HepG2 (cell line): ENCODE data around the gene HOXA7. TPM values are rescaled to one million over a fixed set of nuclear protein-coding genes. Genes with fewer than 3 reads are reported as not detected.

Source experiments
- CEBPG ChIP-seq: IDR thresholded peaks from 2 replicates; pipeline ENCODE4 v1.6.1; 2016
- ELF3 ChIP-seq: IDR thresholded peaks from 2 replicates; pipeline ENCODE4 v1.6.1; 2016; ENCODE audit warnings: missing genetic modification reagents, missing compliant biosample characterization
- GABPB1 ChIP-seq: IDR thresholded peaks from 2 replicates; pipeline ENCODE4 v1.6.1; 2016; ENCODE audit warnings: mild to moderate bottlenecking, missing genetic modification reagents, moderate library complexity, missing compliant biosample characterization
- HOXA3 ChIP-seq: sonication (generic); formaldehyde crosslinking; IDR thresholded peaks from 2 replicates; pipeline ENCODE4 v1.5.0; 2020; ENCODE audit warnings: missing genetic modification reagents
- KDM2A ChIP-seq: sonication (generic); formaldehyde crosslinking; IDR thresholded peaks from 2 replicates; pipeline ENCODE4 v1.4.0; 2020; ENCODE audit warnings: low read depth, missing genetic modification reagents, borderline replicate concordance
- MEIS1 ChIP-seq: sonication (generic); formaldehyde crosslinking; IDR thresholded peaks from 2 replicates; pipeline ENCODE4 v1.9.0; 2021; ENCODE audit warnings: mild to moderate bottlenecking, missing genetic modification reagents, moderate library complexity, borderline replicate concordance
- MIER2 ChIP-seq: IDR thresholded peaks from 2 replicates; pipeline ENCODE4 v1.6.1; 2016; ENCODE audit warnings: missing biosample characterization, missing genetic modification reagents
- ONECUT2 ChIP-seq: sonication (generic); formaldehyde crosslinking; IDR thresholded peaks from 2 replicates; pipeline ENCODE4 v1.4.0; 2020; ENCODE audit warnings: missing genetic modification reagents
- RELA ChIP-seq: sonication (generic); formaldehyde crosslinking; IDR thresholded peaks from 2 replicates; pipeline ENCODE4 v1.4.0; 2020; ENCODE audit warnings: missing genetic modification reagents
- RNF2 ChIP-seq: fragments of 450-650 bp; conservative IDR thresholded peaks from 2 replicates; pipeline ENCODE4 v1.6.1; 2016; ENCODE audit warnings: low read depth
- SP5 ChIP-seq: IDR thresholded peaks from 2 replicates; pipeline ENCODE4 v1.6.1; 2016; ENCODE audit warnings: low read depth, borderline replicate concordance
- ZBTB8A ChIP-seq: sonication (generic); formaldehyde crosslinking; IDR thresholded peaks from 2 replicates; pipeline ENCODE4 v1.4.0; 2020; ENCODE audit warnings: mild to moderate bottlenecking, low read depth, missing genetic modification reagents, borderline replicate concordance
- ZFP37 ChIP-seq: sonication (generic); formaldehyde crosslinking; IDR thresholded peaks from 2 replicates; pipeline ENCODE4 v1.4.0; 2020; ENCODE audit warnings: missing genetic modification reagents, borderline replicate concordance
- ZMYM2 ChIP-seq: sonication (generic); formaldehyde crosslinking; IDR thresholded peaks from 2 replicates; pipeline ENCODE4 v1.8.0; 2022; ENCODE audit warnings: mild to moderate bottlenecking, missing genetic modification reagents
- ZNF263 ChIP-seq: sonication (generic); formaldehyde crosslinking; IDR thresholded peaks from 2 replicates; pipeline ENCODE4 v1.4.0; 2020; ENCODE audit warnings: missing genetic modification reagents
- ZNF431 ChIP-seq: sonication (generic); formaldehyde crosslinking; IDR thresholded peaks from 2 replicates; pipeline ENCODE4 v1.9.0; 2022; ENCODE audit warnings: missing genetic modification reagents, low read depth, mild to moderate bottlenecking, borderline replicate concordance
- ZSCAN12 ChIP-seq: sonication (generic); formaldehyde crosslinking; IDR thresholded peaks from 2 replicates; pipeline ENCODE4 v1.9.0; 2021; ENCODE audit warnings: mild to moderate bottlenecking, missing genetic modification reagents
- polyA plus RNA-seq, 8 experiments: library from polyadenylated mRNA; depleted of rRNA in 3 of 8; stranded (reverse) in 7 of 8; unstranded in 1 of 8; fragments of >200 nt; fragmentation: Illumina TruSeq in 4 of 8; extraction: Trizol in 4 of 8; gene quantifications; 2 replicates each; pipeline versions ENCODE4 v1.2.1 to v1.2.3, GENCODE V29; 2011 to 2016; ENCODE audit warnings: low read depth in 4 of 8, missing spikeins in 1 of 8, mixed read lengths in 1 of 8; ENCODE audit not compliant: insufficient read depth in 1 of 8
- total RNA-seq, 5 experiments: library from RNA; depleted of rRNA; stranded (reverse); fragments of >200 nt; fragmentation: Illumina TruSeq; extraction: Trizol; gene quantifications; 2 replicates each; pipeline ENCODE4 v1.2.3, GENCODE V29; 2016; ENCODE audit warnings: low read depth in 1 of 5
- TF ChIP-seq, protein P1 (sequence below): sonication (generic); formaldehyde crosslinking; IDR thresholded peaks from 2 replicates; pipeline ENCODE4 v1.4.0; 2020; ENCODE audit warnings: missing genetic modification reagents, borderline replicate concordance
- TF ChIP-seq, protein P2 (sequence below): sonication (generic); formaldehyde crosslinking; IDR thresholded peaks from 2 replicates; pipeline ENCODE4 v1.8.0; 2022; ENCODE audit warnings: missing genetic modification reagents, low read depth, mild to moderate bottlenecking, borderline replicate concordance
- TF ChIP-seq, protein P3 (sequence below): sonication (generic); formaldehyde crosslinking; IDR thresholded peaks from 2 replicates; pipeline ENCODE4 v1.5.1; 2020; ENCODE audit warnings: mild to moderate bottlenecking, missing genetic modification reagents, moderate library complexity
- TF ChIP-seq, protein P4 (sequence below): sonication (generic); formaldehyde crosslinking; IDR thresholded peaks from 2 replicates; pipeline ENCODE4 v1.5.0; 2020; ENCODE audit warnings: missing genetic modification reagents
- TF ChIP-seq, protein P5 (sequence below): sonication (generic); formaldehyde crosslinking; IDR thresholded peaks from 2 replicates; pipeline ENCODE4 v1.4.0; 2020; ENCODE audit warnings: missing genetic modification reagents, borderline replicate concordance

Gene HOXA7
- total and polyA plus RNA-seq, 2 of the 13 experiments (the other 11 are each of a cell fraction or from before 2014, with no cell fraction given), result 0.05 TPM; not detected in 1

DNA sequence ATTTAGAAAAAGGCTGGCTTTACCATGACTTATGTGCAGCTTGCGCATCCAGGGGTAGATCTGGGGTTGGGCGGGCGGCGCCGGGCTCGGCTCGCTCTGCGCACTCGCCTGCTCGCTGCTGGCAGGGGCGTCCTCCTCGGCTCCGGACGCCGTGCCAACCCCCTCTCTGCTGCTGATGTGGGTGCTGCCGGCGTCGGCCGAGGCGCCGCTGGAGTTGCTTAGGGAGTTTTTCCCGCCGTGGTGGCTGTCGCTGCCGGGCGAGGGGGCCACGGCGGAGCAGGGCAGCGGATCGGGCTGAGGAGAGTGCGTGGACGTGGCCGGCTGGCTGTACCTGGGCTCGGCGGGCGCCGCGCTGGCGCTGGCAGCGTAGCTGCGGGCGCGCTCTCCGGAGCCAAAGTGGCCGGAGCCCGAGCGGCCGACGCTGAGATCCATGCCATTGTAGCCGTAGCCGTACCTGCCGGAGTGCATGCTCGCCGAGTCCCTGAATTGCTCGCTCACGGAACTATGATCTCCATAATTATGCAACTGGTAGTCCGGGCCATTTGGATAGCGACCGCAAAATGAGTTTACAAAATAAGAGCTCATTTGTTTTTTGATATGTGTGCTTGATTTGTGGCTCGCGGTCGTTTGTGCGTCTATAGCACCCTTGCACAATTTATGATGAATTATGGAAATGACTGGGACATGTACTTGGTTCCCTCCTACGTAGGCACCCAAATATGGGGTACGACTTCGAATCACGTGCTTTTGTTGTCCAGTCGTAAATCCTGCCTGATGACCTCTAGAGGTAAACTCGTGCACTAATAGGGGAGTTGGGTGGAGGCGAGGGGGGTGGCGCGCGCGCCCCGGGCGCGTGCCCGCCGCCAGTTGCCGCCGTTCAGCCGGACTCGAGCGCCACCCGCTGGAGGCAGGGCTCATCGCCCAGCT is 13.2 kb downstream of the HOXA7 start, which contains the start of gene HOXA5 (continued):
- no peak for TF ChIP-seq RELA (CRISPR knock-in tag)
- no peak for TF ChIP-seq ZBTB8A (CRISPR knock-in tag)
- TF ChIP-seq, protein P1, sequence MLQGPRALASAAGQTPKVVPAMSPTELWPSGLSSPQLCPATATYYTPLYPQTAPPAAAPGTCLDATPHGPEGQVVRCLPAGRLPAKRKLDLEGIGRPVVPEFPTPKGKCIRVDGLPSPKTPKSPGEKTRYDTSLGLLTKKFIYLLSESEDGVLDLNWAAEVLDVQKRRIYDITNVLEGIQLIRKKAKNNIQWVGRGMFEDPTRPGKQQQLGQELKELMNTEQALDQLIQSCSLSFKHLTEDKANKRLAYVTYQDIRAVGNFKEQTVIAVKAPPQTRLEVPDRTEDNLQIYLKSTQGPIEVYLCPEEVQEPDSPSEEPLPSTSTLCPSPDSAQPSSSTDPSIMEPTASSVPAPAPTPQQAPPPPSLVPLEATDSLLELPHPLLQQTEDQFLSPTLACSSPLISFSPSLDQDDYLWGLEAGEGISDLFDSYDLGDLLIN (CRISPR knock-in tag), result no peak
- no peak for TF ChIP-seq RNF2
- 0 out of 2 replicates have a peak, but pooled peaks have one; percentile 28 for TF ChIP-seq KDM2A
- TF ChIP-seq, protein P2, sequence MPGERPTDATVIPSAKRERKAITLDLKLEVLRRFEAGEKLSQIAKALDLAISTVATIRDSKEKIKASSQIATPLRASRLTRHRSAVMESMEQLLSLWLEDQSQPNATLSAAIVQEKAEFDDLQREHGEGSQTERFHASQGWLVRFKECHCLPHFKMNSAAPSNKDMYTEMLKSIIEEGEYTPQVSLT (CRISPR knock-in tag), result no peak
- TF ChIP-seq ZNF263 (CRISPR knock-in tag), result no peak
- TF ChIP-seq MIER2 (CRISPR knock-in tag), result no peak
- no peak for TF ChIP-seq MEIS1 (CRISPR knock-in tag)
- no peak for TF ChIP-seq ONECUT2 (CRISPR knock-in tag)
- no peak for TF ChIP-seq ZSCAN12 (CRISPR knock-in tag)
- no peak for TF ChIP-seq ZFP37
- TF ChIP-seq ELF3 (CRISPR knock-in tag), result no peak
- TF ChIP-seq ZMYM2, result no peak
- no peak for TF ChIP-seq SP5 (CRISPR knock-in tag)
- TF ChIP-seq, protein P3, sequence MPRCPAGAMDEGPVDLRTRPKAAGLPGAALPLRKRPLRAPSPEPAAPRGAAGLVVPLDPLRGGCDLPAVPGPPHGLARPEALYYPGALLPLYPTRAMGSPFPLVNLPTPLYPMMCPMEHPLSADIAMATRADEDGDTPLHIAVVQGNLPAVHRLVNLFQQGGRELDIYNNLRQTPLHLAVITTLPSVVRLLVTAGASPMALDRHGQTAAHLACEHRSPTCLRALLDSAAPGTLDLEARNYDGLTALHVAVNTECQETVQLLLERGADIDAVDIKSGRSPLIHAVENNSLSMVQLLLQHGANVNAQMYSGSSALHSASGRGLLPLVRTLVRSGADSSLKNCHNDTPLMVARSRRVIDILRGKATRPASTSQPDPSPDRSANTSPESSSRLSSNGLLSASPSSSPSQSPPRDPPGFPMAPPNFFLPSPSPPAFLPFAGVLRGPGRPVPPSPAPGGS (CRISPR knock-in tag), result no peak
- no peak for TF ChIP-seq ZNF431 (CRISPR knock-in tag)
- TF ChIP-seq HOXA3 (CRISPR knock-in tag), result peak; percentile 42; the same call in 1 of the 2 replicates
- peak; percentile 7; the same call in 1 of the 2 replicates for TF ChIP-seq GABPB1
- peak; percentile 33 for TF ChIP-seq CEBPG (CRISPR knock-in tag)
- TF ChIP-seq, protein P4, sequence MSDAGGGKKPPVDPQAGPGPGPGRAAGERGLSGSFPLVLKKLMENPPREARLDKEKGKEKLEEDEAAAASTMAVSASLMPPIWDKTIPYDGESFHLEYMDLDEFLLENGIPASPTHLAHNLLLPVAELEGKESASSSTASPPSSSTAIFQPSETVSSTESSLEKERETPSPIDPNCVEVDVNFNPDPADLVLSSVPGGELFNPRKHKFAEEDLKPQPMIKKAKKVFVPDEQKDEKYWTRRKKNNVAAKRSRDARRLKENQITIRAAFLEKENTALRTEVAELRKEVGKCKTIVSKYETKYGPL (CRISPR knock-in tag), result no peak
- TF ChIP-seq, protein P5, sequence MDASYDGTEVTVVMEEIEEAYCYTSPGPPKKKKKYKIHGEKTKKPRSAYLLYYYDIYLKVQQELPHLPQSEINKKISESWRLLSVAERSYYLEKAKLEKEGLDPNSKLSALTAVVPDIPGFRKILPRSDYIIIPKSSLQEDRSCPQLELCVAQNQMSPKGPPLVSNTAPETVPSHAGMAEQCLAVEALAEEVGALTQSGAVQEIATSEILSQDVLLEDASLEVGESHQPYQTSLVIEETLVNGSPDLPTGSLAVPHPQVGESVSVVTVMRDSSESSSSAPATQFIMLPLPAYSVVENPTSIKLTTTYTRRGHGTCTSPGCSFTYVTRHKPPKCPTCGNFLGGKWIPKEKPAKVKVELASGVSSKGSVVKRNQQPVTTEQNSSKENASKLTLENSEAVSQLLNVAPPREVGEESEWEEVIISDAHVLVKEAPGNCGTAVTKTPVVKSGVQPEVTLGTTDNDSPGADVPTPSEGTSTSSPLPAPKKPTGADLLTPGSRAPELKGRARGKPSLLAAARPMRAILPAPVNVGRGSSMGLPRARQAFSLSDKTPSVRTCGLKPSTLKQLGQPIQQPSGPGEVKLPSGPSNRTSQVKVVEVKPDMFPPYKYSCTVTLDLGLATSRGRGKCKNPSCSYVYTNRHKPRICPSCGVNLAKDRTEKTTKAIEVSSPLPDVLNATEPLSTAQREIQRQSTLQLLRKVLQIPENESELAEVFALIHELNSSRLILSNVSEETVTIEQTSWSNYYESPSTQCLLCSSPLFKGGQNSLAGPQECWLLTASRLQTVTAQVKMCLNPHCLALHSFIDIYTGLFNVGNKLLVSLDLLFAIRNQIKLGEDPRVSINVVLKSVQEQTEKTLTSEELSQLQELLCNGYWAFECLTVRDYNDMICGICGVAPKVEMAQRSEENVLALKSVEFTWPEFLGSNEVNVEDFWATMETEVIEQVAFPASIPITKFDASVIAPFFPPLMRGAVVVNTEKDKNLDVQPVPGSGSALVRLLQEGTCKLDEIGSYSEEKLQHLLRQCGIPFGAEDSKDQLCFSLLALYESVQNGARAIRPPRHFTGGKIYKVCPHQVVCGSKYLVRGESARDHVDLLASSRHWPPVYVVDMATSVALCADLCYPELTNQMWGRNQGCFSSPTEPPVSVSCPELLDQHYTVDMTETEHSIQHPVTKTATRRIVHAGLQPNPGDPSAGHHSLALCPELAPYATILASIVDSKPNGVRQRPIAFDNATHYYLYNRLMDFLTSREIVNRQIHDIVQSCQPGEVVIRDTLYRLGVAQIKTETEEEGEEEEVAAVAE, result no peak
